OCI-LY3 (cell line): Measurements from ENCODE around the gene TAT.
A peak's percentile ranks its signal among the peaks of the same experiment; 100 is the strongest.

Experiments used
- H2AFZ ChIP-seq: fragments of 200-600, 300-600 bp; shearing (Covaris generic); 2 replicates; pipeline ENCODE4 v1.6.0; 2014; ENCODE audit warnings: antibody characterized with exemption, low read depth, low read length
- H3K27ac ChIP-seq: fragments of 200-600, 300-600 bp; sonication (generic); 2 replicates; pipeline ENCODE4 v1.5.1; 2014; ENCODE audit warnings: mild to moderate bottlenecking, low read length, moderate library complexity, mixed read lengths
- H3K27me3 ChIP-seq: fragments of 200-600, 300-600 bp; sonication (generic); 2 replicates; pipeline ENCODE4 v1.6.1; 2014; ENCODE audit warnings: low read depth, low read length, mixed read lengths
- H3K36me3 ChIP-seq: fragments of 200-600, 300-600 bp; sonication (generic); replicated peaks from 2 replicates; pipeline ENCODE3; 2014; ENCODE audit warnings: low read depth, low read length, mixed read lengths
- H3K4me1 ChIP-seq: fragments of 300-600, 200-600 bp; sonication (generic); 2 replicates; pipeline ENCODE4 v1.6.1; 2014; ENCODE audit warnings: low read length, mixed read lengths
- H3K4me2 ChIP-seq: fragments of 200-600, 300-600 bp; sonication (generic); 2 replicates; pipeline ENCODE4 v1.6.1; 2014; ENCODE audit warnings: low read length, mixed read lengths
- H3K4me3 ChIP-seq: fragments of 300-600, 200-600 bp; sonication (generic); 2 replicates; pipeline ENCODE4 v1.5.1; 2014; ENCODE audit warnings: antibody characterized with exemption, mild to moderate bottlenecking, low read length, moderate library complexity
- H3K79me2 ChIP-seq: fragments of 300-600, 200-600 bp; shearing (Covaris generic); 2 replicates; pipeline ENCODE4 v1.6.1; 2014; ENCODE audit warnings: mild to moderate bottlenecking, low read length, mixed read lengths
- H3K9ac ChIP-seq: fragments of 300-600, 200-600 bp; shearing (Covaris generic); 2 replicates; pipeline ENCODE4 v1.6.0; 2014; ENCODE audit warnings: mild to moderate bottlenecking, low read length, moderate library complexity
- H3K9me3 ChIP-seq: fragments of 200-600, 300-600 bp; shearing (Covaris generic); 2 replicates; pipeline ENCODE4 v1.6.1; 2014; ENCODE audit warnings: low read length, mixed read lengths; ENCODE audit not compliant: insufficient read depth
- H4K20me1 ChIP-seq: fragments of 200-600, 300-600 bp; sonication (generic); 2 replicates; pipeline ENCODE4 v1.6.1; 2016; ENCODE audit warnings: low read length, mixed read lengths; ENCODE audit not compliant: insufficient read depth
- EZH2phosphoT487 ChIP-seq: fragments of 200-600 bp; shearing (Covaris generic); IDR thresholded peaks from 2 replicates; pipeline ENCODE4 v1.6.1; 2018; ENCODE audit warnings: antibody characterized with exemption, mixed run types, low read depth
- TF ChIP-seq, protein P1 (sequence below): fragments of 200-600, 300-600 bp; sonication (generic); IDR thresholded peaks from 2 replicates; pipeline ENCODE4 v1.5.1; 2014; ENCODE audit warnings: antibody characterized with exemption, low read length, low read depth

Gene TAT

GRCh38 chr16:71557299-71557698, 19.6 kb downstream of the TAT start:
- no peak overlapping the region for H3K4me3 ChIP-seq
- peaks cover 7% of the 10 kb centered on the region for H3K4me1 ChIP-seq
- no peak overlapping the region for H3K4me2 ChIP-seq
- H3K27ac ChIP-seq: no peak overlapping the region
- TF ChIP-seq, protein P1, sequence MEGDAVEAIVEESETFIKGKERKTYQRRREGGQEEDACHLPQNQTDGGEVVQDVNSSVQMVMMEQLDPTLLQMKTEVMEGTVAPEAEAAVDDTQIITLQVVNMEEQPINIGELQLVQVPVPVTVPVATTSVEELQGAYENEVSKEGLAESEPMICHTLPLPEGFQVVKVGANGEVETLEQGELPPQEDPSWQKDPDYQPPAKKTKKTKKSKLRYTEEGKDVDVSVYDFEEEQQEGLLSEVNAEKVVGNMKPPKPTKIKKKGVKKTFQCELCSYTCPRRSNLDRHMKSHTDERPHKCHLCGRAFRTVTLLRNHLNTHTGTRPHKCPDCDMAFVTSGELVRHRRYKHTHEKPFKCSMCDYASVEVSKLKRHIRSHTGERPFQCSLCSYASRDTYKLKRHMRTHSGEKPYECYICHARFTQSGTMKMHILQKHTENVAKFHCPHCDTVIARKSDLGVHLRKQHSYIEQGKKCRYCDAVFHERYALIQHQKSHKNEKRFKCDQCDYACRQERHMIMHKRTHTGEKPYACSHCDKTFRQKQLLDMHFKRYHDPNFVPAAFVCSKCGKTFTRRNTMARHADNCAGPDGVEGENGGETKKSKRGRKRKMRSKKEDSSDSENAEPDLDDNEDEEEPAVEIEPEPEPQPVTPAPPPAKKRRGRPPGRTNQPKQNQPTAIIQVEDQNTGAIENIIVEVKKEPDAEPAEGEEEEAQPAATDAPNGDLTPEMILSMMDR: no peak
- no peak for TF ChIP-seq EZH2phosphoT487
- H3K36me3 ChIP-seq: no peaks in the 10 kb centered on the region
- no peak overlapping the region for H2AFZ ChIP-seq
- H3K9me3 ChIP-seq: no peaks in the 10 kb centered on the region
- no peaks in the 10 kb centered on the region for H3K79me2 ChIP-seq
- H3K27me3 ChIP-seq: no peaks in the 10 kb centered on the region
- no peak overlapping the region for H3K9ac ChIP-seq
- no peaks in the 10 kb centered on the region for H4K20me1 ChIP-seq

GRCh38 chr16:71555230-71555891, 21.5 kb downstream of the TAT start:
- Histone ChIP-seq H3K79me2 (no peaks in the 10 kb centered on the region), H3K9me3 (no peaks in the 10 kb centered on the region), H2AFZ (no peak overlapping the region), H3K36me3 (no peaks in the 10 kb centered on the region), H3K27ac (no peak overlapping the region), H3K27me3 (no peaks in the 10 kb centered on the region), H3K4me3 (no peak overlapping the region), H3K4me2 (no peak overlapping the region), H3K4me1 (peaks cover 7% of the 10 kb centered on the region), H4K20me1 (no peaks in the 10 kb centered on the region), H3K9ac (no peak overlapping the region)
- TF ChIP-seq, protein P1: no peak
- no peak for TF ChIP-seq EZH2phosphoT487

DNA sequence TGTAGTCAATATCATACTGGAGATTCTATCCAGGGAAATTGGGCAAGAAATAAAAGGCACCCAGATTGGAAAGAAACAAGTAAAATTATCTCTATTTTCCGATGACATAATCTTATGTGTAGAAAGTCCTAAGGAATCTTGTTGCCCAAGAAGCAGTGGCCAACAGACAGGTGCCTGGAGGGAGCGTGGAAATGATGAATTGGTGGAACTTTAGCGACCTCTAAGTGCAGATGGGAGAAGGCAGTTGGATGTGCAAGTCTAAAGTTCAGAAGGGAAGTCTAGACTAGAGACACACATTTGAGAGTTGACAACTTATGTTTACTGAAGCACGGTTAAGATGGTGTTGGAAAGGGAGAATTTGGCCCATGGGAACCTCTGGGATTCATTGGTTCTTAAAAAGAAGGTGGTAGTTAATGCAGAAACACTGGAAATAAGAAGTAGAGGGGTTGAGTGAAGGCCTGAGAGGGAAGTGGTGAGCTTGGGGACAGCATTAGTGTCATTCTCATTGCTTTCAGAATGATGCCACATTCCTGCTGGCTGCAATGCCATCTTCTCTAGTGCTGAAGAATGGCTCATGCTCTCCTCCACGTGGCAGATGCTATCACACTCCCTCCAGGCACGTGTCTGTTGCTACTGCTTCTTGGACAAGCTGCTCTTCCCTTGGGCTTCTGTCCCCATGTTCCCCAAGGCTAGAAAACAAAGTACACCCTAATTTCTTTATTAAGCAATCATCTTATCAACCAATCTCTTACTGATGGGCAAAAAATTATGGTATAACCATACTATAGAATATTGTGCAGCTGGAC, 24.0 kb downstream of the TAT start:
- Histone ChIP-seq H3K9me3 (no peaks in the 10 kb centered on the region), H3K4me1 (peaks cover 7% of the 10 kb centered on the region), H3K9ac (no peak overlapping the region), H3K79me2 (no peaks in the 10 kb centered on the region), H4K20me1 (no peaks in the 10 kb centered on the region), H3K27me3 (peaks cover 9% of the 10 kb centered on the region), H3K4me2 (no peak overlapping the region), H3K36me3 (no peaks in the 10 kb centered on the region), H2AFZ (no peak overlapping the region), H3K27ac (no peak overlapping the region), H3K4me3 (no peak overlapping the region)
- TF ChIP-seq, protein P1: peak; percentile 34
- no peak for TF ChIP-seq EZH2phosphoT487

DNA sequence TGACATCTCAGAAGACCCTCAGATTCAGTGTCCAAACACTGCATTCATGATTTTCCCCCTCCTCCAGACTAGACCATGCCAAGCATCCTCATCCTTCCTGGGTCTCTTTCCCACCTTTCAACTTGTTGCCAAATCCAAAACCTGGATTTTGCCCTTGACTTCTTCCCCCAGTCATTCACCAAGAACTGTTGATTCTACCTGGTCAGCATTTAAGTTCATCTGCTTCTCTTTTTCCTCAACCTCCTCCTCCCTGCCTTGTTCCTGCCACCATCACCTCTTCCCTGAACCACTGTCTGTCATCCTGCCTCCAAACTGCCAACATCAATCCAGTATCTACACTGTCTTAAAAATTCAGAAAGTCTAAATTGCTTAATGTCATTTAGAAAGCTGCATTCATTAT, 29.7 kb downstream of the TAT start:
- H3K4me1 ChIP-seq: no peaks in the 10 kb centered on the region
- no peak overlapping the region for H3K9ac ChIP-seq
- no peaks in the 10 kb centered on the region for H3K9me3 ChIP-seq
- TF ChIP-seq EZH2phosphoT487: no peak
- H3K4me3 ChIP-seq: no peak overlapping the region
- H3K27ac ChIP-seq: no peak overlapping the region
- peaks cover 16% of the 10 kb centered on the region for H3K27me3 ChIP-seq
- H4K20me1 ChIP-seq: no peaks in the 10 kb centered on the region
- no peak overlapping the region for H3K4me2 ChIP-seq
- no peaks in the 10 kb centered on the region for H3K36me3 ChIP-seq
- H2AFZ ChIP-seq: no peak overlapping the region
- H3K79me2 ChIP-seq: no peaks in the 10 kb centered on the region
